IPS-20b (cell line): ENCODE results near the gene MET.

Experiments
- H3K27ac ChIP-seq: one replicate; pipeline ENCODE4 v1.5.1; 2013; ENCODE audit warnings: low read length
- H3K27me3 ChIP-seq: 2 replicates; pipeline ENCODE4 v1.6.1; 2013; ENCODE audit warnings: mild to moderate bottlenecking, low read length, inconsistent platforms; ENCODE audit not compliant: insufficient read depth
- H3K36me3 ChIP-seq: 2 replicates; pipeline ENCODE4 v1.6.1; 2013; ENCODE audit warnings: low read depth, mild to moderate bottlenecking, inconsistent platforms, low read length, moderate library complexity; ENCODE audit not compliant: insufficient read depth
- H3K4me1 ChIP-seq: 2 replicates; pipeline ENCODE4 v1.6.1; 2013; ENCODE audit warnings: mild to moderate bottlenecking, control low read depth, inconsistent platforms, low read length, moderate library complexity; ENCODE audit not compliant: insufficient read depth
- H3K4me3 ChIP-seq: 2 replicates; pipeline ENCODE4 v1.5.1; 2013; ENCODE audit warnings: mild to moderate bottlenecking, low read length, inconsistent platforms
- H3K9ac ChIP-seq: 2 replicates; pipeline ENCODE4 v1.6.1; 2013; ENCODE audit warnings: low read depth, mild to moderate bottlenecking, inconsistent platforms, low read length, moderate library complexity
- H3K9me3 ChIP-seq: 2 replicates; pipeline ENCODE4 v1.6.1; 2013; ENCODE audit warnings: mild to moderate bottlenecking, low read depth, low read length, inconsistent platforms; ENCODE audit not compliant: insufficient read depth

Gene MET

DNA sequence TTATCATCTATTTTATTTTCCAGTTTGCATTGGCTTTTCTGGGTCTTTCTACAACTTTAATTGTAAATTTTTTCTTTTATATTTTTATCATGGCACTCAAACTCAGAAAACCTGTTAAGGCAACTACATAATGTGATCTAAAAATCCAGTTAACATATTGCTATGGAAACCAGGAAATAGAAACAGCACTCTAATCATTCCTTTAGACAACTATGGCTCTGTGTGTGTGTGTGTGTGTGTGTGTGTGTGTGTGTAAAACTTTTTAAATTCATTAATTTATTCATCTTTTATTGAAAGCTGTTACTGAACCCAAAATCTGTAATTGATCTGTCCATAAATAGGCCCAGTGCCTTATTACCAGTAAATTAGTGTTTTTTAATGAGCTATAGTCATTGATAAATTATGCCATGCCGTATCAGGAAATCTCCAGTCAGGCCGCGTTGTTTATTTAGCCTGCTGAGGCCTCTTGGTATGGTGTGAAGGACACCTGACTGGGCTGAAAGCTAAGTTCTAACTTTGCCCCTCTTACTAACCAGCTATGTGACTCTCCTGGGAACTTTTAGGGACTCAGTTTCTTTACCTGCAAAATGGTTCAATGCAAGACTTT is 1.5 kb upstream of the MET start:
- Histone ChIP-seq H3K9me3 (no peaks in the 10 kb centered on the region), H3K4me1 (no peaks in the 10 kb centered on the region; the same call in 1 of the 2 replicates), H3K27me3 (peaks cover 45% of the 10 kb centered on the region), H3K36me3 (no peaks in the 10 kb centered on the region), H3K27ac (no peak overlapping the region), H3K9ac (no peak overlapping the region), H3K4me3 (no peak overlapping the region)

DNA sequence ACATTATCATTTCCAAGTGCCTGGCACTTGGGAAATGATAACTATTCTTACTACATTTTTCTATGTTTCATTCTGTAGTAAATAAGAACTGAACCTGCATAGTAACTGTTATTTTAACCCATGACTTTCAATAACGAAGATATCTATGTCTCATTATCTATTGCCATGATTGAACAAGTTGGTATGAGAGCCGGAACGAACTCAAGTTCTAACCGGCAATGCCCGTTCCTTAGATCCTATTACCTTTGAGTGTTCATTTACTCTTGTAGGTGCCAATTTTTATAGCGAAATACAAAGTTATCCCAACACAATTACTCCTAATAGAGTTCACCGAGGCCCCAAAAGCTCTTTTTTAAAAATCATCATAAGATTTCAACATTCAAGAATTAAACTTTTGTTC is 885 bp upstream of the MET start:
- no peaks in the 10 kb centered on the region; the same call in 1 of the 2 replicates for H3K4me1 ChIP-seq
- H3K4me3 ChIP-seq = peak overlapping the region; percentile 89; the same call in 1 of the 2 replicates
- H3K9ac ChIP-seq = no peak overlapping the region
- no peaks in the 10 kb centered on the region for H3K36me3 ChIP-seq
- no peak overlapping the region for H3K27ac ChIP-seq
- H3K27me3 ChIP-seq = peaks cover 45% of the 10 kb centered on the region
- no peaks in the 10 kb centered on the region for H3K9me3 ChIP-seq

DNA sequence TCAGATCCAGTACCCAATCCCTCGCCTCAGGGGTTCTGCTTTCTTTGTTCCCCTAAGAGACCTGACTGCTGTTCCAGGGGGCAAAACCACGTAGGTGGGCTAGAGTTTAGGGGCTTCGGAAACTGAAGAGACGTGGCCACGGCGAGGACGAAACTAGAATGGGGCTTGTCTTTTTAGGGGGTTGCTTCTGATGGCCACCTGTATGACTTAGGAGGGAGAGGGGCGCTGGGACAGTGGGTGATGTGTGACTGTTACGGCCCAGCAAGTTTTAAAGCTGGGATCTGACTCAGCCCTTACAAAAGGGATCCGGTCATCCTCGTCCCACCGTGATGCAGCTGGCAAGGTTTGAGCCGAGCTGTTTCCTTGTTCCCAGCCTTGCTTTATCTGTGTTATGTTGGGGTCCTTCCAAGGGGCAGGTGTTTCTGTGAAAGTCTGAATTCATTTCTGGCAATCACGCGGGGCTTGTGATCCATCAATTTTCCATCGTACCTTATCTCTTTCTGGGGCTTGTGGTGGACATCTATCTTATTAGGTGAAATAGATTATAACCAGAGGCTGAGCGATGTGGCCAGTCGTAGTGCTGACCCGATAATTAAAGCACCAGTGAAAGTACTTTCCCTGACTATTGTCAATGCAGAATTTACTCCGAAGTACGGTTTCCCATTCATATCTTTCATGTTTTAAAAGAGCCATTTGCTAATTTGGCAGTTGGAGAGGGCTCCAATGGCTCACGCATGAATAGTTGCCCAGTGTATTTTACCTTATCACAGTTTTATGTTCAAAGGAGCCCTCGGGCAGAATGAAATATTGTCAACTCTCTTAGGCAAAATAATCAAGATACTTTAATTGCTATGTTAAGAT is 830 bp downstream of the MET start:
- Histone ChIP-seq H3K4me3 (peak overlapping the region; percentile 89), H3K27ac (no peak overlapping the region)

DNA sequence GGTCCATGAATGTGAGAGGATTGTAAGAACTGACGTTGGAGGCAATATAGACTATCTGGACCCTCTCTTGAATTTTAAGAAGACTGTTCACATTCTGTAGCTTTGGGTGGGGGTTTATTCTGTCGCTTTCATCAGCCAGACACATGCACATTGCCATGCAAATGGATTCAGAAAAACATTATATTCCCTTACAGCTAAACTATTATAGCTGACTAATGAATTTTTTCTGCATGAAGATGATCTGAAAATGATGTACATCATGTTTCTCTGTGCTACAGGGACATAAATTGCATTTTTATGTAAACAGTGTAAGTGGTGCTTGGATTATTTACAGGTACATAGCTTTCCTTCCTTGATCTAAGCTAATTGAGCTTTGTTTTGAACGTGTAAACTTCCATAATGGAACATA is 1.5 kb downstream of the MET start:
- Histone ChIP-seq H3K4me3 (peak overlapping the region; percentile 89; the same call in 1 of the 2 replicates), H3K27me3 (peaks cover 45% of the 10 kb centered on the region), H3K4me1 (no peaks in the 10 kb centered on the region; the same call in 1 of the 2 replicates), H3K36me3 (no peaks in the 10 kb centered on the region), H3K9ac (no peak overlapping the region), H3K9me3 (no peaks in the 10 kb centered on the region), H3K27ac (no peak overlapping the region)

More for the DNA sequence above, 830 bp downstream of the MET start:
- Histone ChIP-seq H3K27me3 (peaks cover 45% of the 10 kb centered on the region), H3K4me1 (no peaks in the 10 kb centered on the region; the same call in 1 of the 2 replicates), H3K9ac (peak overlapping the region; percentile 70; the same call in 1 of the 2 replicates), H3K36me3 (no peaks in the 10 kb centered on the region), H3K9me3 (no peaks in the 10 kb centered on the region)

DNA sequence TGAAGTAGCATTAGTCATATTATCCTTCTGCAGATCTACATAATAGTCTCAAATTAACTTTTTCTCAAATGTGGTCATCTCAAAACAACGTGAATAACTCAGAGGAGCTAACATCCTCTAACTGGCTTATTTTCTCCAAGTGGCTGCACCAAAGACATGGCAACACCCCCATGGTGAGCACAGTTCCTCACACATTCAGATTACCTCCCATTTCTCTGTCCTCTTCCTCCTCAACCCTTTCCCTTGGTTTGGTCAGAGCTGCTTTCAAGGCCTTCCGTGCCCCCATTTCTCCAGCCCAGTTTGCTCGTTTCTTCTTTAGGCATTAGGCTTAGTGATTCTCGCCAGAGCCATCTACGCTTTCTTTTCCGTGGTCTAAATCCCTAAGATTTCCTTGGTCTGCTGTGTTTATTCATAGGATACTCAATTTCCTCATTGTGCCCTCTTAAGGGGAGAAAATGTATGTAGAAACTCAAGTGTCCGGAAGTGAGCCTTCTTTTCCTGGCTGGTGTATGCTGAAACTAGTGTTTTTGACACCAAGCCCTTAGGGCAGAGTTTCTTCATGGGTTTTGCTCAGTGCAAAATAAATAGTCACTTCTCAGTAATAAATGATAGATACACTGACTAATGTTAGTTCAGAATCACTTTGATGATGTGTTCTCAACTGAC is 2.6 kb downstream of the MET start:
- Histone ChIP-seq H3K4me3 (no peak overlapping the region), H3K27me3 (peaks cover 45% of the 10 kb centered on the region), H3K9me3 (no peaks in the 10 kb centered on the region), H3K36me3 (no peaks in the 10 kb centered on the region), H3K4me1 (no peaks in the 10 kb centered on the region; the same call in 1 of the 2 replicates), H3K27ac (no peak overlapping the region), H3K9ac (no peak overlapping the region)

DNA sequence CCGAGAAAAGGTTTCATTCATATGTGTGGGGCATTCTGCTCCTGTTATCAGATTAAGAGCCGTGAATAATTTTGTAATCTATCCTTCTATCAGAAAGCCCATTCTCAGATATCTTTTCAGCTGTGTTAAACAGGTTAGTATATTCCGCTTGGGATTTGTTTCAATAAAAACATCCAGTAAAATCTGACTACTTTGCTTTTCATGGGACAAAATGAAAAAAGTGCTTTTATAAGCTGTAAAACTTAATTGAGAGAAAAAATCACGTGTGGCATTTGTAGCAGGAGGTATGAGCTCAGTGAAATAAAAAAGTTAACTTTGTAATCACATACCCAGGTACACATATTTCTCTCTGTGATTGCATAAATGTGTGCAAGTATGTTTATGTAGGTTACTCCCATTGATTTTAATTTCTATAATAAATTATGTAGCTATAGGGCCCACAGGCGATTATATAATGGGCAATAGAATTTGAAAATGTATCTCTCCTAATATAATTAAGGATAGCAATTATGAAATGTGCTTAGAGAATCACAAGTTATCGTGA is 3.9 kb downstream of the MET start:
- Histone ChIP-seq H3K4me1 (no peaks in the 10 kb centered on the region; the same call in 1 of the 2 replicates), H3K36me3 (no peaks in the 10 kb centered on the region), H3K4me3 (no peak overlapping the region), H3K27me3 (peaks cover 40% of the 10 kb centered on the region), H3K27ac (no peak overlapping the region), H3K9ac (no peak overlapping the region), H3K9me3 (no peaks in the 10 kb centered on the region)

DNA sequence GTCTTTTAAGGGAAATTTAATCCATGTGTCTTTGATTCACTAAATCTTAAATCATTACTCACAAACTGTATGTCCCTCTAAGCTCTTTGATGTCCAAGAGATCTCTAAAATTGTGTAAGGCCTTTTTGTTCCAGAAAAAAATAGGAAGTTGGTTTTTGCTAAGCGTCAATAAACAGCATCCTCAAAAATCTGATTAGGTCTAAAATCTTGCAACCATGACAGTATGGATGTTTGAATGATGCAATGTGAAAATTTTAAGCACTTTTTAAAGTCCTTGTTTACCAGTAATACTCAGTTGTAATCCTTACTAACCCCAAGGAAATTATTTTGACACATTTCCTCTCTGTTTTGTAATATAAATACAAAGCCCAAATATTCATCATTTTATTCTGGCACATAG is 6.8 kb downstream of the MET start:
- H3K27ac ChIP-seq = no peak overlapping the region
- no peak overlapping the region for H3K9ac ChIP-seq
- H3K4me1 ChIP-seq = no peaks in the 10 kb centered on the region; the same call in 1 of the 2 replicates
- H3K36me3 ChIP-seq = no peaks in the 10 kb centered on the region
- H3K4me3 ChIP-seq = no peak overlapping the region
- H3K9me3 ChIP-seq = no peaks in the 10 kb centered on the region
- H3K27me3 ChIP-seq = peaks cover 13% of the 10 kb centered on the region

DNA sequence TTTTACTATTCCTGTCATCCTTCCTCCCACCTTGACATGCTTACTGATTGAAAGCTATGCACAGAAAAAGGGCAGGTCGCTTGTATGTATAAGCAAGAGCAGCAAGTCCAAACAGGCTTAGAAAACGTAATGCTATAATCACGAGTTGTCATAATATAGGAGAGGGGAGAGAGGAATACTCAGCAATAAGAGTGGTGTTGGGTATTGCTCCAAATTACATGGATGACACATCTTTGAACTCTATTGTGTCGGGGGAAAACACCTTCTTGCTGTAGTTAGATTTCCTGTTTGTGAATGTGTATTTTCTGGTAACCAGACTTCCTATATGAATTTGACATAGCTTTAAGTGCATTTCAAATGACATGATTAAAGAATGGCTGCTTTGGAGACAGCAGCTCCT is 7.5 kb downstream of the MET start:
- Histone ChIP-seq H3K9me3 (no peaks in the 10 kb centered on the region), H3K36me3 (no peaks in the 10 kb centered on the region), H3K4me3 (no peak overlapping the region), H3K9ac (no peak overlapping the region), H3K27ac (no peak overlapping the region), H3K27me3 (peaks cover 6% of the 10 kb centered on the region), H3K4me1 (no peaks in the 10 kb centered on the region; the same call in 1 of the 2 replicates)

DNA sequence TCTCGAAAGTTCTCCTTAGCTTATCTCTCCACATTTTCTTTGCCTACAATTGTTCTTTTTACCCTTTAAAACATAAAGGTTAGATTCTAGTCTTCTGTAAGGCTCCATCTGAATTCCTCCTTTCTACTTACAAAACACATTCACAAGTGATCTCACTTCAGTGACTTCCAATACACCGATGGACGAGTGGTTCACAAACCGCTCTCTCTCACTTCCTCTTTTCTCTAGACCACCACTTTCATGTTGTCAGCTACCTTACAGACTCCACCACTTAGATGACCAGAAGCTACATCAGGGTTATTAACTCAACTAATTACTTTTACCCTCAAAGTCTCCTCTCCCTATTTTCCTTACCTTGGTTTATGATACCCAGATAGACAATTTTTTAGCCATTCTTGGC is 11.8 kb downstream of the MET start:
- no peak overlapping the region for H3K9ac ChIP-seq
- H3K9me3 ChIP-seq = no peaks in the 10 kb centered on the region
- no peaks in the 10 kb centered on the region for H3K27me3 ChIP-seq
- no peak overlapping the region for H3K27ac ChIP-seq
- H3K4me3 ChIP-seq = no peak overlapping the region
- no peaks in the 10 kb centered on the region for H3K36me3 ChIP-seq
- peaks cover 17% of the 10 kb centered on the region for H3K4me1 ChIP-seq

DNA sequence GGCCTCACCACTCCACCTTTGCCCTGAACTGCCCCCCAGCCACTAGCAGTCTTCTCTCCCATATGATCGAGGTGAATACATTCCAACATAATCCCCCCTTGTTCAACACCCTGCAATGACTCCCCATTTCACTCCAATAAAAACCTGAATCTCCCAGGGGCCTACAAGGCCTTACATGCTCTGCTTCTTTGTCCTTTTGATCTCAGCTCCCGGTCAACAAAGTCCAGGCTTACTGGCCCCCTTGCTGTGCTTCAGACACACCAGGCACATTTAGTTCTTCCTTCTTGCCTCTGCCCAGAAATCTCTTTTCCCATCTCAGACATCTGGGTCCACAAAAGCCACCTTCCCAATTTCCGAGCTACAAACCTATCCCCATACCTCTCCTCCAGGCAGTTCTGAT is 14.0 kb downstream of the MET start:
- Histone ChIP-seq H3K4me1 (peaks cover 28% of the 10 kb centered on the region), H3K4me3 (no peak overlapping the region), H3K27ac (no peak overlapping the region)

DNA sequence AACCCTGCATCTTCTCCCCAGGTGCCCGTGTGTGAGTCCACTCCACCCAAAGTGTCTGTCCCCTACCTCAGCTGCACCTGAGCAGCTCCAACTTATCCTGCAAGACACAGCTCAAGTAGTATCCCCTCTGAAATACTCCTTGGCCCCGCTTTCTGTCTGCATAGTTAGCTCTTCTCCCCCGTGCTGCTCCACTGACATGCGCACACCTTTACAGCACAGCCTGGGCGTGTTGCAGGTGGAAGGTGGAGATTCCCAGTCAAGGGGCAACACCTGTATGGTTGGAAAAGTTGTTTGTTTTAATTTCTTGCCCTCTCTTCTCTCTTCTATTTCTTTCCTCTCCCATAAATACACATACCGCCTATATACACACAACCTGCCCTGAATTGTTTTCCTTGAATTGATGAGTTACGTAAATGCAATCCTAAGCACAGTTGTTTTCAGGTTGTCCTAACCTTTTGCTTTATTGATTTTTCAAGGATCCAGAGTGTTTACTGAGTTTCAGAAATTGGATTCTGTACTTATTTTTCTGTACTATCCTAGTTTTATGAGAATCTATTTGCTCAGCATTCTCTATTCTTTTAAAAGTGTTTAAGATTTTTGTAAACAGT is 14.9 kb downstream of the MET start:
- Histone ChIP-seq H3K9me3 (no peaks in the 10 kb centered on the region), H3K4me1 (peaks cover 28% of the 10 kb centered on the region), H3K27me3 (no peaks in the 10 kb centered on the region), H3K4me3 (no peak overlapping the region), H3K36me3 (no peaks in the 10 kb centered on the region), H3K27ac (no peak overlapping the region), H3K9ac (no peak overlapping the region)

More for the DNA sequence above, 14.0 kb downstream of the MET start:
- Histone ChIP-seq H3K36me3 (no peaks in the 10 kb centered on the region), H3K9me3 (no peaks in the 10 kb centered on the region), H3K27me3 (no peaks in the 10 kb centered on the region), H3K9ac (no peak overlapping the region)
